ENCODE data around the gene RBM24. TPM values are rescaled to one million over a fixed set of nuclear protein-coding genes. Genes with fewer than 3 reads are reported as not detected.

RBM24 gene
- total and polyA plus RNA-seq, 2 of the 13 experiments (the other 11 are each of a cell fraction or from before 2014, with no cell fraction given): 1.5 to 14.2 TPM

- TF ChIP-seq SETDB1 (CRISPR knock-in tag; IDR thresholded peaks at IDR 0.05; ENCODE audit: borderline replicate concordance) (no peak), PITX1 (CRISPR knock-in tag; IDR thresholded peaks at IDR 0.05) (peak; percentile 75), TBX2 (CRISPR knock-in tag; IDR thresholded peaks at IDR 0.05; ENCODE audit: borderline replicate concordance) (peak; percentile 91), TGIF2 (CRISPR knock-in tag; IDR thresholded peaks at IDR 0.05) (peak; percentile 94), ZSCAN25 (CRISPR knock-in tag; IDR thresholded peaks at IDR 0.05) (peak; percentile 68; the same call in 1 of the 2 replicates), KDM1A (CRISPR knock-in tag; IDR thresholded peaks at IDR 0.05) (no peak), HMGA1 (CRISPR knock-in tag; conservative IDR thresholded peaks at IDR 0.05) (no peak), ZNF260 (CRISPR knock-in tag; IDR thresholded peaks at IDR 0.05; ENCODE audit: borderline replicate concordance, low read depth) (no peak), ZNF546 (CRISPR knock-in tag; conservative IDR thresholded peaks at IDR 0.05) (peak; percentile 86; the same call in 1 of the 2 replicates), DMAP1 (CRISPR knock-in tag; IDR thresholded peaks at IDR 0.05) (peak; percentile 83), NR2F6 (IDR thresholded peaks at IDR 0.05) (peak; percentile 92), NR2F6 (CRISPR knock-in tag; IDR thresholded peaks at IDR 0.05) (peak; percentile 91), ZNF678 (CRISPR knock-in tag; IDR thresholded peaks at IDR 0.05) (no peak), ZNF441 (CRISPR knock-in tag; IDR thresholded peaks at IDR 0.05; ENCODE audit: borderline replicate concordance) (peak; percentile 91), BATF2 (CRISPR knock-in tag; IDR thresholded peaks at IDR 0.05) (0 out of 2 replicates have a peak, but pooled peaks have one; percentile 55), CHD4 (IDR thresholded peaks at IDR 0.05; ENCODE audit: borderline replicate concordance, low read length) (no peak), SNAPC2 (CRISPR knock-in tag; IDR thresholded peaks at IDR 0.05) (peak; percentile 68; the same call in 1 of the 2 replicates), MIXL1 (CRISPR knock-in tag; IDR thresholded peaks at IDR 0.05) (peak; percentile 92), MZF1 (CRISPR knock-in tag; IDR thresholded peaks at IDR 0.05; ENCODE audit: borderline replicate concordance) (no peak), ZNF720 (CRISPR knock-in tag; IDR thresholded peaks at IDR 0.05) (no peak)
- TF ChIP-seq, protein P1, sequence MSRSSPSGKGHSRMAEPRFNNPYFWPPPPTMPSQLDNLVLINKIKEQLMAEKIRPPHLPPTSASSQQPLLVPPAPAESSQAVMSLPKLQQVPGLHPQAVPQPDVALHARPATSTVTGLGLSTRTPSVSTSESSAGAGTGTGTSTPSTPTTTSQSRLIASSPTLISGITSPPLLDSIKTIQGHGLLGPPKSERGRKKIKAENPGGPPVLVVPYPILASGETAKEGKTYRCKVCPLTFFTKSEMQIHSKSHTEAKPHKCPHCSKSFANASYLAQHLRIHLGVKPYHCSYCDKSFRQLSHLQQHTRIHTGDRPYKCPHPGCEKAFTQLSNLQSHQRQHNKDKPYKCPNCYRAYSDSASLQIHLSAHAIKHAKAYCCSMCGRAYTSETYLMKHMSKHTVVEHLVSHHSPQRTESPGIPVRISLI (CRISPR knock-in tag; IDR thresholded peaks at IDR 0.05; ENCODE audit: borderline replicate concordance): peak; percentile 53; the same call in 1 of the 2 replicates
- TF ChIP-seq, protein P2, sequence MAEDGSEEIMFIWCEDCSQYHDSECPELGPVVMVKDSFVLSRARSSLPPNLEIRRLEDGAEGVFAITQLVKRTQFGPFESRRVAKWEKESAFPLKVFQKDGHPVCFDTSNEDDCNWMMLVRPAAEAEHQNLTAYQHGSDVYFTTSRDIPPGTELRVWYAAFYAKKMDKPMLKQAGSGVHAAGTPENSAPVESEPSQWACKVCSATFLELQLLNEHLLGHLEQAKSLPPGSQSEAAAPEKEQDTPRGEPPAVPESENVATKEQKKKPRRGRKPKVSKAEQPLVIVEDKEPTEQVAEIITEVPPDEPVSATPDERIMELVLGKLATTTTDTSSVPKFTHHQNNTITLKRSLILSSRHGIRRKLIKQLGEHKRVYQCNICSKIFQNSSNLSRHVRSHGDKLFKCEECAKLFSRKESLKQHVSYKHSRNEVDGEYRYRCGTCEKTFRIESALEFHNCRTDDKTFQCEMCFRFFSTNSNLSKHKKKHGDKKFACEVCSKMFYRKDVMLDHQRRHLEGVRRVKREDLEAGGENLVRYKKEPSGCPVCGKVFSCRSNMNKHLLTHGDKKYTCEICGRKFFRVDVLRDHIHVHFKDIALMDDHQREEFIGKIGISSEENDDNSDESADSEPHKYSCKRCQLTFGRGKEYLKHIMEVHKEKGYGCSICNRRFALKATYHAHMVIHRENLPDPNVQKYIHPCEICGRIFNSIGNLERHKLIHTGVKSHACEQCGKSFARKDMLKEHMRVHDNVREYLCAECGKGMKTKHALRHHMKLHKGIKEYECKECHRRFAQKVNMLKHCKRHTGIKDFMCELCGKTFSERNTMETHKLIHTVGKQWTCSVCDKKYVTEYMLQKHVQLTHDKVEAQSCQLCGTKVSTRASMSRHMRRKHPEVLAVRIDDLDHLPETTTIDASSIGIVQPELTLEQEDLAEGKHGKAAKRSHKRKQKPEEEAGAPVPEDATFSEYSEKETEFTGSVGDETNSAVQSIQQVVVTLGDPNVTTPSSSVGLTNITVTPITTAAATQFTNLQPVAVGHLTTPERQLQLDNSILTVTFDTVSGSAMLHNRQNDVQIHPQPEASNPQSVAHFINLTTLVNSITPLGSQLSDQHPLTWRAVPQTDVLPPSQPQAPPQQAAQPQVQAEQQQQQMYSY (CRISPR knock-in tag; IDR thresholded peaks at IDR 0.05): no peak
- TF ChIP-seq, protein P3, sequence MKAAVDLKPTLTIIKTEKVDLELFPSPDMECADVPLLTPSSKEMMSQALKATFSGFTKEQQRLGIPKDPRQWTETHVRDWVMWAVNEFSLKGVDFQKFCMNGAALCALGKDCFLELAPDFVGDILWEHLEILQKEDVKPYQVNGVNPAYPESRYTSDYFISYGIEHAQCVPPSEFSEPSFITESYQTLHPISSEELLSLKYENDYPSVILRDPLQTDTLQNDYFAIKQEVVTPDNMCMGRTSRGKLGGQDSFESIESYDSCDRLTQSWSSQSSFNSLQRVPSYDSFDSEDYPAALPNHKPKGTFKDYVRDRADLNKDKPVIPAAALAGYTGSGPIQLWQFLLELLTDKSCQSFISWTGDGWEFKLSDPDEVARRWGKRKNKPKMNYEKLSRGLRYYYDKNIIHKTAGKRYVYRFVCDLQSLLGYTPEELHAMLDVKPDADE (CRISPR knock-in tag; IDR thresholded peaks at IDR 0.05): no peak
Measured at GRCh38 chr6:17311595-17312311, 30.6 kb downstream of the RBM24 start (continued).

All from HepG2 (cell line).